HG02840 (cell line): ENCODE results near the gene PRCD.
"Not testable (repeated sequence)": the region's sequence is repeated elsewhere in the genome, so short reads cannot be mapped to it uniquely, and the experiment has no call there.

Experiments used
- ATAC-seq: cut with Tn5 transposase; IDR thresholded peaks from one replicate; pipeline ENCODE4 v1.9.1; 2021; ENCODE audit warnings: mild to moderate bottlenecking, moderate library complexity, moderate number of reproducible peaks; ENCODE audit not compliant: unreplicated experiment, low FRiP score

PRCD gene

GRCh38 chr17:76550712-76551615 lies 11.1 kb downstream of the PRCD start:
- no peak for ATAC-seq

DNA sequence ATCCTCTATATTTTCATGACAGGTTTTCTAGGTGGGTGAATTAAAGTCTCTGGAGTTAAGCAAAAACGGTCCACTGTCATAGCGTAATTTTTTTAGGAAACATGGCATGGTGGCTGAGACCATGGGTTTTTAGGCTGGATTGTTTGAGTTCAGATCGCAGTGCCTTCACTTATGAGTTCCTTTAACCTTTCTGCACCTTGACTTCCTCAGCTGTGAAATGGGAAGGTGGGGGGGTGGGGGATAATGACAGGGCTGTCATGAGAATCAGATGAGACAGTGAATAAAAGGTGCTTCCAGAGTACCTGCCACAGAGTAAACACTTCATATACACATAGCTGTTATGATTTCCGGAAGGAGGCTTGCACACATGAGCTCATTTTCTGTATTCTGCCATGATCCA lies 11.8 kb downstream of the PRCD start:
- no peak for ATAC-seq

DNA sequence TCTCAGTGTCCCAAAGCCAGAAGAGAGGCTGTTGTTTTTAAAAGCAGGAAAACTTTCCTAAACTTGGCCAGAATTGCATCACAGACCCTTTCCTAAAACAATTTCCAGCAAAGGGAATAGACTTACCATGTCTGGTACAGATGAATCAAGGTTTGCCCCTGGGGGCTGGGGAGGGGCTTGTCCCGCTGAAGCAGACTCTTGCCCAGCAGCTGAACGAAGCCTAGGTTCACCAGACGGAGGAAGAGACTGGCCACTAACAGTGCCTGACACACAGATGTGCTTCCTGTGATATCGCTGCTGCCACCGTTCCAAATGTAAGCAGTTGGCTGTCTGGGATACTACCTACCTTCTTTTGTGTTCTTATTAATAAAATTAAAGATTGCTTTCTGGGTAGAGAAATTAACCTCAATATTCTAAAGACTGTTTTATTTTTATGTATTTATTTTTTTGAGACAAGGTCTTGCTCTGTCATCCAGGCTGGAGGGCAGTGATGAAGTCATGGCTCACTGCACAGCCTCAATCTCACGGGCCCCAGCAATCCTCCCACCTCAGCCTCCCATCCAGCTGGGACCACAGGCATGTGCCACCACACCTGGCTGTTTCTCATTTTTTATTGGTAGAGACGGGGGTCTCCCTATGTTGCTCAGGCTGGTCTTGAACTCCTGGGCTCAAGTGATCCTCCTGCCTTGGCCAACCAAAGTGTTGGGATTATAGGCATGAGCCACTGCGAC lies 13.5 kb downstream of the PRCD start:
- ATAC-seq: no peak

DNA sequence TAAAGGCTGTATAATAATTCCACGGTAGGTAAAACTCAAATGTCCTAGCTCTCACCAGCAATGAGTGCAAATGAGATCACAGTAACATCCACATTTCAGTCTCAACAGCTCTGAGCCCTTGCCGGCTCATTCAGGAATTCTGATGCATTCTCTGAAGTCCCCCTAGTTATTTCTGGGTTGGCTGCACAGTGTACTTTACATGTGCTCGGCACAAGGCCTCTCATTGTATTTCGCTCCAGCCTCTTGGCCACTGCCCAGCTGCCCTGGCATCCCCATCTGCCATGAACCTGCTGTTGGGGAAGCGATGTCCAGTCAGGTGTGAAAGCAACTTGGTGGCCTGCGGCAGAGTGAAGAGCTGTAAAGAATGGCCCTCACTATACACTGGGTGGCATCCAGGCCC lies 14.3 kb downstream of the PRCD start:
- no peak for ATAC-seq

DNA sequence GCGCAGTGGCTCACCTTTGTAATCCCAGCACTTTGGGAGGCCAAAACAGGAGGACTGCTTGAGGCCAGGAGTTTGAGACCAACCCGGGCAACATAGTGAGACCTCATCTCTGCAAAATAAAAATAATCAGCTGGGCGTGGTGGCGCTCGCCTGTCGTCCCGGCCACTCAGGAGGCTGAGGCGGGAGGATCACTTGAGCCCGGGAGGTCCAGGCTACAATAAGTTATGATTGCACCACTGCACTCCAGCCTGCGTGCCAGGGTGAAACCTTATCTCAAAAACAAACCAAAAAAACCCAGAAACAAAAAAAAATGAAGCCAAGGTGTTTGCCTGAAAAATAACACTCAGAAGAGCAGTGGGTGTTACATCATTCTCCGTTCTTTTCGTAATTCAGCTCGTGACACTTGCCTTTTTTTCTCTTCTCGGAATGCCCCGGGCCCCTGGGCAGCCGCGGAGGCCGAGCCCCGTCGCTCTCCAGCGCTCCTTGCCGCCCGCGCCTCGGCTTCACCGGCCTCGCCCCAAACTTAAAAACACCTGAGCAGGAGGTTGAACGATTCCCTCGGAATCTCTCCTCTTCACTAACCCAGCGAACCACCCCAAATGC lies 17.0 kb downstream of the PRCD start:
- peak; percentile 21 for ATAC-seq

- ATAC-seq: peak; percentile 91
Observed at GRCh38 chr17:76557368-76558197, 17.7 kb downstream of the PRCD start.

GRCh38 chr17:76558198-76559095 lies 18.6 kb downstream of the PRCD start:
- no peak for ATAC-seq

GRCh38 chr17:76559460-76559859 lies 19.6 kb downstream of the PRCD start:
- not testable (repeated sequence) for ATAC-seq

DNA sequence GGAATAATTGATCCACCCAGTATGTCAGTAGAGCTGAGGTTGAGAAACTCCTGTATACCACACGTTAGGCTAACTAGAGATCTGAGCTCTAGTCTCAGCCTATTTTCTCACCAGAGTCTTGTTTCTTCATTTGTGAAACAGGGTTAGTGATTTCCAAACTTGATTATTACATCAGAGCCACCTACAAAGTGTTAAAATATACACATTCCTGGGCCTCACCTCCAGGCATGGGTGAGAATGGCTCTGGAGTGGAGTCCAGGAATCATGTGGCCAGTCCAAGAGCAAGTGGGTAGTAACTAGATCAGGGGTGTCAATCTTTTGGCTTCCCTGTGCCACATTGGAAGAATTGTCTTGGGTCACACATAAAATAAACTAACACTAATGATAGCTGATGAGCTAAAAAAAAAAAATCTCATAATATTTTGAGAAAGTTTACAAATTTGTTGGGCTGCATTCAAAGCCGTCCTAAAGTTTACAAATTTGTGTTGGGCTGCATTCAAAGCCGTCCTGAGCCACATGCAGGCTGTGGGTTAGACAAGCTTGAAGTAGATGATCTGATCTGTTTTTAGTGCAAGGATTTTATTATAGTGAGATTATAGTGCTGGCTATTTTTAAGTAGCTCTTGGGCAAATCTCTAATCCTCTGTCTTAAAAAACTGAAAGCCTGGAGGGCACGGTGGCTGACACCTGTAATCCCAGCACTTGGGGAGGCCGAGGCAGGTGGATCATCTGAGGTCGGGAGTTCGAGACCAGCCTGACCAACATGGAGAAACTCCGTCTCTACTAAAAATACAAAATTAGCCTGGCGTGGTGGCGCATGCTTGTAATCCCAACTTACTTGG lies 20.4 kb downstream of the PRCD start:
- no peak for ATAC-seq

DNA sequence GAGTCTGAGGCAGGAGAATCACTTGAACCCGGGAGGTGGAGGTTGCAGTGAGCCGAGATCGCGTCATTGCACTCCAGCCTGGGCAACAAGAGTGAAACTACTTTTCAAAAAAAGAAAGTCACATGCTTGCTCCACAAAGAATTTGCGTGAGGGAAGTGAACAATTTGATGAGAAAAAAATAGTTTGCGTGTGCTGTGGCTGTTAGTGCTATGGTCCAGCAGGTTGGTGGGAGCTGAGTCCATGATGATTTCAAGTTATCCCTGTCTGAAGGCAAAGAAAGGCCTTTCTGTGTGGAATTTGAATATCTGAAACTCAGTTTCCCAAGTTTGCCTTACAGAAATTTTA lies 21.0 kb downstream of the PRCD start:
- no peak for ATAC-seq

GRCh38 chr17:76561332-76561731 lies 21.5 kb downstream of the PRCD start:
- no peak for ATAC-seq

GRCh38 chr17:76561799-76562268 lies 22.0 kb downstream of the PRCD start:
- no peak for ATAC-seq

DNA sequence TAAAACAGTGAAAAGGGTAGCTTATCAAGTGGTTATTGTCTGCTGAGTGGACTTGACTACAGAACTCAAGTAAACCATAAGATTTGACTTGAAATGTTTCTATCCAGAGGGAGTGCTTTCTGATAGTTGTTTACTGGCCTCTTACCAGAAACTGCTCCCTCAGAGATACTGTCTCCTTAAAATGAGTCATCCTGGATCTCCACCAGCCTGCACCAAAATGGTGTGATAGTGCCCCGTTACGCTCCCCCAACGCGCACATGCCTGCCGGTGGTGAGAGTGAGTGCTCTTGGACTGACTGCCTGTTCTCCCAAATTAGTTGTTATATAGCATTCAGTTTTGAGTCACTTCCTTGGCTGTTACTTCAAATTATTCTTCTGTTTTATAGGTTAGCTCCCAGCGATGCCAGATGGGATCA lies 22.9 kb downstream of the PRCD start:
- ATAC-seq: no peak

- ATAC-seq: not testable (repeated sequence)
Observed at GRCh38 chr17:76563359-76563758, 23.5 kb downstream of the PRCD start.

DNA sequence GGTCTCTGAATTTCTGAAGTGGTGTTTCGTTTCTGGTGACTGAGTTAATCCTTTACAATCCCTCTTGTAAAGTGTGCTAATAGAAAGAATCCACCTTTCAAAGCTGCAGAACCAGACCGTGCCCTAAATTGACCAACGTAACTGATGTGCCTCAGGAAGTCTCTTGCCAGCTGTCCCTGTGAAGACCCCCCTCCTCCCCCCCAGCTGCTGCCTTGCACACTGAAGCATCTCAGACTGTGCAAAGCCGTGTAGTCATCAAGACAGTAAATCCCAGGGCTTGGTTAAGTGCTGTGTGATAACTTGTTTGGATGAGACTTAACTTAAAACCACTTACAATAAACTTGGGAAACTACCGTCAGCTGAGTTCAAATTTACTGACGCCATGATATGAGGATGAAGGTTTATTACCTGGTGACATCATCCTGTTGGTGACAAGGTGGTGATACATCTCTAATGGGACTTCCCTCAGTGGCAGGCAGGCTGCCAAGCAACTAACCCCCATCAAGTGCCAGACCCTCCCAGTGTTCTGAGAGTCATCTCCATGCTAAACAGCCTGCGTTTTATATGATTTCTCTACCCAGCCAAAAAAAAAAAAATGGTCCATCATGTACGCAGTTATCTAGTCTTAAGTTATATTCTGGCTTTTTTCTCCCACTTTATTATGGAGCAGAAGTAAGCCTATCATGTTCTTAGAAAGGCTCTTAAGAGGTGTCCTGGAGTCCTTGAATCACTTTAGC lies 25.3 kb downstream of the PRCD start:
- not testable (repeated sequence) for ATAC-seq

- no peak for ATAC-seq
Observed at GRCh38 chr17:76565728-76566612, 26.1 kb downstream of the PRCD start.

DNA sequence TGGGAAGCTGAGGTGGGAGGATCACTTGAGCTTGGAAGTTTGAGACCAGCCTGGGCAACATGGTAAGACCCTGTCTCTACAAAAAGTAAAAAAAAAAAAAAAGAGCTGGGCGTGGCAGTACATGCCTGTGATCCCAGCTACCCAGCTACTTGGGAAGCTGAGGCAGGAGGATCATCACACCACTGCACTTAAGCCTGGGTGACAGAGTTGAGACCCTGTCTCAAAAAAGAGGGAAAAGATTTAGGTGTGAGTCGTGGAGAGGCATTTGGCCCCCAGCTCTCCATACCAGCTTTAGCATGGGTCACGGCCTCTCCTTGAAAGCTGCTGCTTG lies 26.7 kb downstream of the PRCD start:
- ATAC-seq: no peak
